DMS79 treated with DMSO at 0.1 percent for 48 hours (cell line): Measurements from ENCODE around the gene FNIP2.
"Not testable (repeated sequence)": the region's sequence is repeated elsewhere in the genome, so short reads cannot be mapped to it uniquely, and the experiment has no call there.

Experiments
- DNase-seq: peaks from one replicate; lab custom pipeline; 2025; lab: John Stamatoyannopoulos, UW

Gene FNIP2

DNA sequence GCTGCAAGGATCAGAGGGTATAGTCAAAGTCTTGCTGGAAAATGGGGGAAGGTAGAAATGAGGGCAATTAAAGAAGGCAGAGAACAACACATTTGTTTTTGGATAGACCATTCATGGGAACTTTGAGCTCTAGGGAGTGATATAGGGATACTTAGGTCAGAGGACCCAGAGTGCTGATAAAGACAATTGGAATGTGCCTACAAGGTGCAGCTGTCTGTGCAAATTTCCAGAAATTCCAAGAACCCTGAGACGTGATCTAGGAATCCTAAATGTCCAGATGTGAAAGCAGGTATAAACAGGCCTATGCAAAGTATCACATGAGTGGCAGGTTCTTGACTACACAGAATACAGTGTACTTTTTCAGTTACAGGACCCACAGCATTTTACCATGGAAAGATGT is 24.2 kb downstream of the FNIP2 start:
- DNase-seq: no peak

GRCh38 chr4:158793430-158793829 is 24.6 kb downstream of the FNIP2 start:
- not testable (repeated sequence) for DNase-seq

DNA sequence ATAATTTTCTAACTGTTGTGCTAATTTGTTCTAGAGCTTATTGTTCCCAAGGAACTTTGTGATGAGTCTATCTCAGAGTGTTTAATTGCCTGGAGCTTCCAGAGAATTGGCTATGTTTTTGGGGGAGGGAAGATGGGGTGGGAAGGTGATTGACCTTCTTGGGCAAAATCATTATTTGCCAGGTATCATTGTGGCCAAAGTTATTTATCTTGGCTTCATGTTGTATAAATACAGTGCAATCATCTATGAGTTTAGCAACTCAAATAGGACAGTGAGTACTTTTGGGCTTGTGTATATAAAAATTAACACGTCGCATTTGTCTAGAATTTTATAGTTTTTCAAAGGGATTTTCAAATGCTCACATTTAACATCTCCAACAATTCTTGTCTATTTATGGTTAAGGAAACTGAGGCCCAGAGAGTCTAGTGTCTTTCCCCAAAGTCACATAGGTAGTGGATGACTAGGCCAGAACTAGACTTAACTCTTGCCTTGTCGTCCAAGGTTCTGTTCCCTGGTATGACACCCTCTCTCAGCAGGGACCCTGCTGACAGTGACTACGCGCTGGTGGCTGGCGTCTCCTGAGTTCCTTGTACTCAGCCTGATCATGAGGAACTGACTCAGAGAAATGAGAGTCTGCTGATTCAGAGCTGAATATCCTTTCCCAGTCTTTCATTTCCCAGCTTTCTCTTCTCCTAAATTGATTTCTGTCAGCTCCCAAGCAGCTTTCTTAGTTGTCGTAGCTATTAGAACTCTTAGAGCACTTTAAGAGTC is 27.7 kb downstream of the FNIP2 start:
- DNase-seq: no peak

DNA sequence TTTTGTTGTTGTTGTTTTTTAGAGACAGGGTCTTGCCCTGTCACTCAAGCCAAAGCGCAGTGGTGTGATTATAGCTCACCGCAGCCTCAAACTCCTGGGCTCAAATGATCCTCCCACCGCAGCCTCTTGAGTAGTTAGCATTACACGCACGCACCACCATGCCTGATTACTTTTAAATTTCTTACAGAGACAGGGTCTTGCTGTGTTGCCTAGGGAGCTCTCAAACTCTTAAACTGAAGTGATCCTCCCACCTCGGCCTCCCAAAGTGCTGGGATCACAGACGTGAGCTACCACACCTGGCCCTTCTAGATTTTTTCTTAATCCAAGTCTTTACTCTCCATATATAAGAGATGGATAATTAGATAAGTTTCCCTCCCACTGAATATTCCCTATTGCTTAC is 29.2 kb downstream of the FNIP2 start:
- DNase-seq: no peak

GRCh38 chr4:158799013-158799770 is 30.4 kb downstream of the FNIP2 start:
- no peak for DNase-seq

GRCh38 chr4:158799856-158800255 is 31.0 kb downstream of the FNIP2 start:
- no peak for DNase-seq

DNA sequence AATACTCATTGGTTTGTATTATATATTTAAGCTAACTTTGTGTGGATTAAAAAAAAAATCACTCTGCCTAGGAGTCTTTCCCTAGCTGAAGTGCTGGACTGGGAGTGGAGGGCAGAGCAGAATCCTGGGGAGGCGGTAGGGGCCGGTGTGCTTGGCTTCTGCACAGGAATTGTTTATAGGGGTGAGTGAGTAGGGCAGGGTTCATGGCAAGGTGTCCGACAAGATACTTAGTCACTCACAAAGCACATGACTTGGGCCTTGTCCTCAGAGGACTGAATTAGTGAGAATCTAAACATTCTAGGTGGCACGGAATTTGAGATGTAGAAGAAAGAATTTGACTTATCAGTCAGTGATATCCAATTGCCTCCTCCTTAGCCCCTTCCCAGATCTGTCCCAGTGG is 32.2 kb downstream of the FNIP2 start:
- no peak for DNase-seq

GRCh38 chr4:158801677-158802076 is 32.9 kb downstream of the FNIP2 start:
- no peak for DNase-seq

- DNase-seq: no peak
Observed at GRCh38 chr4:158802914-158803313, 34.1 kb downstream of the FNIP2 start.

GRCh38 chr4:158805635-158806471 is 37.0 kb downstream of the FNIP2 start:
- DNase-seq: no peak

DNA sequence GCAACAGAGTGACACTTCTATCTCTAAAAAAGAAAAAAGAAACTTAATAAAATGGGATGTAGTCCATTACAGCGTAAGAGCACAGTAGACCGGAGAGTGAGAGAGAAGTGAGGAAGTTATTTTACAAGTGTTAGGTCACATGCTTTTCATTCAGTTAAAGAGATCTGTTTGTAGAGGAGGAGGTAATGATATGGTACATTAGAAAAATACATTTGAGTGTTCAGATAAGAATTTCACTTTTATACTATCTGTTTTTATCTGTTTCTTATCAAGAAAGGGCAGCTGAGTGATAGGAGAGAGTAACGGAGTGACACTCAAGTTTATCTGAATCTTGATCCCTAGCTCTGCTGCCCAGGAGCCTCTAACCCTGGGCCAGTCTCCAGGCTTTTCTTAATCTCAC is 38.9 kb downstream of the FNIP2 start:
- DNase-seq: no peak

DNA sequence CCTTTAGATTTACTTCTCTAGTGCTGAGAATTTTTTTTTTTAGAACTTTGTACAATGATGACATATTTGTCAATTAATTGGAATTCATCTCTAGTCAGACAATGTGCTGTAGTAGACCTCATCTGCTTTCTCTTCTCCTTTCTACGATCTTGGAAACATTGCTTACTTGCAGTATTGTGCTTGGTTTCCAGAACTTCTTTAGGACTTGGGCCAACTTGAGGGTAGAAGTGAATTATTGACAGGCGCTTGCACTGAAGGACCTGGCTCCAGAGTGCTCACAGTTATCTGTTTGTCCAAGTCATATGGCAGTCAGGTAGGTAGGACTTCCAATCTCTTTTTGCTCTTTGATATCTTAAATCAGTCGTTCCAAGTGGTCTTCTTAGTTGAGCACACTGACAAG is 39.6 kb downstream of the FNIP2 start:
- no peak for DNase-seq

- DNase-seq: not testable (repeated sequence)
Observed at GRCh38 chr4:158809208-158809607, 40.4 kb downstream of the FNIP2 start.

GRCh38 chr4:158809611-158810486 is 41.0 kb downstream of the FNIP2 start:
- DNase-seq: peak; percentile 3

DNA sequence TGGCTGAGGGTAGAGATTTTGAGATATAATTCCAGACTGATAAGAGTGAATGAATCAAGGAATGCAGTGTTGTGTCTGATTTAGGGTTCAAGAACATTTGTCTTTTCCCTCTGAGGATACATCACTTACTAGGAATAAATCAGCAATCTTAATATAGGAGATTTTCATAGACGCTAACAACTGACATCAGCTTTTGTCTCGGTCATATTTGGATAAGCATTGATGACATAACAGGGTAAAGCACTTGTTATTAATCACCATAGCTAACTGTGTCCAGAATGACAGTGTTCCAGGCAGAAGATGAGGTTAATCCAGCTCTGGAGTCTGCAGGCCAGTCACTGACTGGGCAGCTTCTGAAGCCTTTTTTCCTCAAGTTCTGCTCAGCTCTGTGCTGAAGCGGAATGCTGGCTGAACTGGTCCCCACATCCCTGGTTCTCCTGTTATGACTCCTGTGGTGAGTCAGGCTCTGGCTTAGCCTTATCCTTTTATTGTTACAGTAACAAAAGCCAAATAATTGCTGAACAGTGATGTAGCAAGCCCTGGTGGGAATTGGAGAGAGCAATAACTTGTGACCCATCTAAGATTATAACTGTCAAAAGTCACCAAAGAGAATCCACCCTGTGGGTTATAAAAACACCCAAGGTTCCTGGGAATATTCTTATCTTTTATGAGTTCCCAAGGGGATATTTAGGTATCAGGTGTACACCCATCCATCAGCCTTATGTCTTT is 41.8 kb downstream of the FNIP2 start:
- DNase-seq: no peak

GRCh38 chr4:158811216-158811540 is 42.4 kb downstream of the FNIP2 start:
- no peak for DNase-seq

- DNase-seq: no peak
Observed at GRCh38 chr4:158811704-158812103, 42.9 kb downstream of the FNIP2 start.

DNA sequence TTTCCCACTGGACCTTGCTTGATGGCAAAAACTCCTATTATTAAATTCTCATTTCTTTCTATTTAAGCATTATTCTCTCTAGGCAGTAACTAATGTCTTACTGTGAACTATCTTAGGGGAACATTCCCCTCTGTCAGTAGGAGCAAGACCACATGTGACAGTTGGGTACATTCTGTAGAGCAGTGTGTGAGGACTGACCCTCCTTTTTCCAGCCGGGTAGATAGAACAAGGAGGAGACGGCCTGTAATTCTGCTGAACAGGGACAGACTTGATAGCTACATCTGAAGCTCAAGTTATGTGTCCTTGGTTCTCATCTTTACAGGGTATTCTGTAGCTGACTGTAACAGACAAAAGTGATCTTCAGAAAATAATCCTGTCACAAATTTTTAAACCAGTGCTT is 43.3 kb downstream of the FNIP2 start:
- DNase-seq: no peak

DNA sequence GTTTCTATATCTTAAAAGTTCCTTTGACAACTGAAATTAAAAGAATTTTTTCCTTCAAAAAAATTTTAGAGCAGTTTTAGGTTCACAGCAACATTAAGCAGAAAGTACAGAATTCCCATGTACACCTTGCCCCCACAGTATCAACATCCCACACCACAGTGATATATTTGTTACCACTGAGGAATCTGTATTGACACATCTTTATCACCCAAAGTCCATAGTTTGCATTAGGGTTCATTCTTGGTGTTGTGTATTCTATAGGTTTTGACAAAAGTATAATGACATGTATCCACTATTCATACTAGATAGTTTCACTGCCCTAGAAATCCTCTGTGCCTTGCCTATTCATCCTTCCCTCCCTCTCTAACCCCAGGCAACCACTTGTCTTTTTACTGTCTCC is 43.7 kb downstream of the FNIP2 start:
- no peak for DNase-seq

DNA sequence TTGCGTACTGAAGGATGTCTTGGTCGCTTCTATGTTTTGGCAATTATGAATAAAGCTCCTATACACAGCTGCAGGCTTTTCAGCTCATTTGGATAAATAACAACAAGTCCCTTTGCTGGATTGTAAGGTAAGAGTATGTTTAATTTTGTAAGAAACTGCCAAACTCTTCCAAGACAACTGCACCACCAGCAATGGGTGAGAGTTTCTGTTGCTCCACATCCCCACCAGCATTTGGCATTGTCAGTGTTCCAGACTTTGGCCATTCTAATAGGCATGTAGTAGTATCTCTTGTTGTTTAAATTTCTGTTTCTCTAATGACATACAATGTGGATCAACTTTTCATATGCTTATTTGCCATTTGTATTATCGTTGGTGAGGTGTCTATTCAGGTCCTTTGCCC is 44.3 kb downstream of the FNIP2 start:
- DNase-seq: no peak

GRCh38 chr4:158814207-158814606 is 45.4 kb downstream of the FNIP2 start:
- DNase-seq: no peak
